Left lung (tissue), 10 donors: ENCODE results near the gene ZNF260. TPM values are rescaled to one million over a fixed set of nuclear protein-coding genes. Genes with fewer than 3 reads are reported as not detected.

Experiments
- ATAC-seq: fragments of 200-7000 bp; cut with Tn5 transposase; one replicate; pipeline ENCODE4 v1.9.1; 2020; ENCODE audit warnings: moderate library complexity
- DNase-seq, 4 donors: peaks; one replicate each; pipeline ENCODE4 v3.0.0-alpha.2; 2013 to 2020
- H3K27ac ChIP-seq, 2 donors: fragments of 200-600 bp; sonication (generic) in 1 of 2; one replicate each; pipeline versions ENCODE4 v1.5.0 to v1.8.0; 2020 to 2021
- H3K27me3 ChIP-seq, 2 donors: fragments of 200-600 bp; sonication (generic) in 1 of 2; one replicate each; pipeline versions ENCODE4 v1.5.0 to v1.8.0; 2020 to 2021
- H3K36me3 ChIP-seq, 2 donors: fragments of 200-600 bp; sonication (generic) in 1 of 2; one replicate each; pipeline versions ENCODE4 v1.5.0 to v1.8.0; 2020 to 2021
- H3K4me1 ChIP-seq, 2 donors: fragments of 200-600 bp; one replicate each; pipeline ENCODE4 v1.8.0; 2021
- H3K4me3 ChIP-seq, 2 donors: fragments of 200-600 bp; sonication (generic) in 1 of 2; one replicate each; pipeline versions ENCODE4 v1.5.0 to v1.8.0; 2020 to 2021; ENCODE audit warnings: mild to moderate bottlenecking in 1 of 2
- H3K9me3 ChIP-seq, 2 donors: fragments of 200-600 bp; sonication (generic) in 1 of 2; one replicate each; pipeline versions ENCODE4 v1.5.0 to v1.8.0; 2020 to 2021
- CTCF ChIP-seq, 2 donors: fragments of 200-600 bp; sonication (generic) in 1 of 2; IDR thresholded peaks; one replicate each; pipeline versions ENCODE4 v1.5.0 to v1.8.0; 2021; ENCODE audit warnings: antibody characterized with exemption in 2 of 2
- intact Hi-C, 2 donors: fragments of 100-400 bp; cut with DNase I; formaldehyde crosslinking; loops; one replicate each; pipeline versions ENCODE4 v1.11.2 to v1.14.2; 2022
- polyA plus RNA-seq, 6 donors: library from polyadenylated mRNA; unstranded; fragments of 120-200 nt; gene quantifications; one replicate each; pipeline ENCODE4 v1.2.1, GENCODE V29; 2013; ENCODE audit not compliant: insufficient read length in 6 of 6
- total RNA-seq, 2 donors: library from RNA; stranded (reverse); fragmentation: NEBNext Ultra II Directional; extraction: Animal tissue kit (Norgen Biotek cat#: 25700); gene quantifications; one replicate each; pipeline ENCODE4 v1.2.1, GENCODE V29; 2021
- donor health status: DM: no; HTN: yes; CAD: no.
- donor health status: DM: no; HTN: no; CAD: no.

ZNF260 gene
- total and polyA plus RNA-seq, 8 donors = 8.5 to 31.9 (median 30.6) TPM

- peaks cover 3 to 17% of the 10 kb centered on the region in 2 donors for H3K4me1 ChIP-seq
- peak overlapping the region; percentile 88 to 95 for H3K27ac ChIP-seq
- intact Hi-C loops = no loop called here
- peaks cover 0 to 10% of the 10 kb centered on the region in 2 donors for H3K36me3 ChIP-seq
- H3K27me3 ChIP-seq = no peaks in the 10 kb centered on the region
- TF ChIP-seq CTCF (IDR thresholded peaks at IDR 0.05) = no peak
- DNase-seq (no peak), ATAC-seq (no peak)
- peaks cover 0 to 37% of the 10 kb centered on the region in 2 donors for H3K9me3 ChIP-seq
- H3K4me3 ChIP-seq = peak overlapping the region; percentile 64 to 71
Measured at GRCh38 chr19:36488118-36488845, 39.8 kb downstream of the ZNF260 start.

DNA sequence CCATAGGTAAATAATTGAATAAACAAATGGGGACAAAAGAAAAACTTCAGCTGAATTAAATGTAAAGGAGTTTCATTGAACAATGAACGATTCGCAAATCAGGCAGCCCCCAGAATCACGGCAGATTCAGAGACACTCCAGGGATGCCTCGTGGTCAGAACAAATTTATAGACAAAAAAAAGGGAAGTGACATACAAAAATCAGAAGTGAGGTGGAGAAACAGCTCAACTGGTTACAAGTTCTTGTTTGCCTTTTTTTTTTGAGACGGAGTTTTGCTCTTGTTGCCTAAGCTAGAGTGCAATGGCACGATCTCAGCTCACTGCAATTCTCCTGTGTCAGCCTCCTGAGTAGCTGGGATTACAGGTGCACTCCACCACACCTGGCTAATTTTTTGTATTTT, 44.4 kb downstream of the ZNF260 start:
- DNase-seq (no peak), ATAC-seq (no peak)
- intact Hi-C loops = no loop called here
- Histone ChIP-seq H3K36me3 (peaks cover 0 to 32% of the 10 kb centered on the region in 2 donors), H3K4me3 (no peak overlapping the region), H3K9me3 (peaks cover 0 to 70% of the 10 kb centered on the region in 2 donors), H3K27me3 (no peaks in the 10 kb centered on the region), H3K4me1 (peaks cover 3 to 14% of the 10 kb centered on the region in 2 donors), H3K27ac (no peak overlapping the region)
- TF ChIP-seq CTCF (IDR thresholded peaks at IDR 0.05) = no peak

GRCh38 chr19:36482876-36483275, 45.2 kb downstream of the ZNF260 start:
- Histone ChIP-seq H3K27me3 (no peaks in the 10 kb centered on the region), H3K36me3 (peaks cover 0 to 37% of the 10 kb centered on the region in 2 donors), H3K27ac (no peak overlapping the region), H3K9me3 (peaks cover 0 to 78% of the 10 kb centered on the region in 2 donors), H3K4me1 (peaks cover 0 to 6% of the 10 kb centered on the region in 2 donors), H3K4me3 (no peak overlapping the region)
- intact Hi-C loops = no loop called here
- ATAC-seq (no peak), DNase-seq (no peak)
- no peak for TF ChIP-seq CTCF (IDR thresholded peaks at IDR 0.05)

Other genes with a start within 250 kb of the ZNF260 start
- gene ZFP14, start 149.1 kb downstream of the ZNF260 start, total RNA-seq = 1 to 10 TPM; 3.8 to 4.5 TPM
- gene ZFP14, start 149.1 kb downstream of the ZNF260 start, polyA plus RNA-seq = 10 to 100 TPM; 11.5 to 16.1 (median 14.5) TPM
- 1 to 10 TPM; 4.2 to 4.6 TPM for gene ZFP82, start 109.6 kb downstream of the ZNF260 start, total RNA-seq
- gene ZFP82, start 109.6 kb downstream of the ZNF260 start, polyA plus RNA-seq = 10 to 100 TPM; 12.5 to 14.5 (median 13.3) TPM
- 10 to 100 TPM in 1 of 2 donors, 1 to 10 TPM in 1; 8.8 to 12.0 TPM for gene ZNF566, start 38.7 kb downstream of the ZNF260 start, total RNA-seq
- 10 to 100 TPM; 14.3 to 17.7 (median 15.6) TPM for gene ZNF566, start 38.7 kb downstream of the ZNF260 start, polyA plus RNA-seq
- gene ZNF529, start 45.0 kb upstream of the ZNF260 start, total RNA-seq = 10 to 100 TPM in 1 of 2 donors, 1 to 10 TPM in 1; 8.1 to 10.3 TPM
- 10 to 100 TPM; 29.8 to 42.0 (median 35.2) TPM for gene ZNF529, start 45.0 kb upstream of the ZNF260 start, polyA plus RNA-seq
- 1 to 10 TPM; 3.4 to 3.5 TPM for gene ZNF382, start 77.0 kb upstream of the ZNF260 start, total RNA-seq
- gene ZNF382, start 77.0 kb upstream of the ZNF260 start, polyA plus RNA-seq = 10 to 100 TPM; 10.0 to 14.1 (median 12.1) TPM
- 1 to 10 TPM; 5.5 to 6.9 TPM for gene ZNF461, start 138.6 kb upstream of the ZNF260 start, total RNA-seq
- 10 to 100 TPM; 14.7 to 15.9 (median 15.3) TPM for gene ZNF461, start 138.6 kb upstream of the ZNF260 start, polyA plus RNA-seq
- 1 to 10 TPM; 5.3 to 6.6 TPM for gene ZNF567, start 159.3 kb upstream of the ZNF260 start, total RNA-seq
- 10 to 100 TPM; 10.6 to 15.6 (median 13.0) TPM for gene ZNF567, start 159.3 kb upstream of the ZNF260 start, polyA plus RNA-seq
- gene ZNF850, start 244.5 kb upstream of the ZNF260 start, total RNA-seq = 1 to 10 TPM; 3.3 to 4.1 TPM
- gene ZNF850, start 244.5 kb upstream of the ZNF260 start, polyA plus RNA-seq = 1 to 10 TPM; 4.3 to 6.4 (median 4.7) TPM